ENCODE results near the gene PCK2.

- TF ChIP-seq CTCF (IDR thresholded peaks at IDR 0.05; ENCODE audit: poor library complexity, severe bottlenecking) (no peak), REST (IDR thresholded peaks at IDR 0.05; ENCODE audit: borderline replicate concordance) (no peak), RAD21 (conservative IDR thresholded peaks at IDR 0.05) (no peak), EZH2 (IDR thresholded peaks at IDR 0.05; ENCODE audit: borderline replicate concordance, insufficient read depth, low read length, poor library complexity, severe bottlenecking) (no peak)
Measured at GRCh38 chr14:24088095-24088494, 6.0 kb upstream of the PCK2 start.

All from neural cell (in vitro differentiated cells).